Heart right ventricle (tissue), 16 donors: ENCODE measurements around the gene TVP23A. TPM values are rescaled to one million over a fixed set of nuclear protein-coding genes. Genes with fewer than 3 reads are reported as not detected.

Experiments
- ATAC-seq, 8 donors: fragments of 200-7000 bp; cut with Tn5 transposase; one replicate each; pipeline ENCODE4 v1.9.1; 2020; ENCODE audit warnings: mild to moderate bottlenecking in 8 of 8, moderate library complexity in 8 of 8, moderate number of reproducible peaks in 1 of 8
- DNase-seq, 2 donors: peaks; one replicate each; pipeline ENCODE4 v3.0.0-alpha.2; 2020
- H3K27ac ChIP-seq, 10 donors: fragments of 200-600 bp; sonication (generic) in 2 of 10; one replicate each; pipeline versions ENCODE4 v1.5.0 to v1.8.0; 2020 to 2022; ENCODE audit warnings: mild to moderate bottlenecking in 3 of 10
- H3K27me3 ChIP-seq, 7 donors: fragments of 200-600 bp; one replicate each; pipeline ENCODE4 v1.8.0; 2021 to 2022; ENCODE audit warnings: mild to moderate bottlenecking in 2 of 7
- H3K36me3 ChIP-seq, 9 donors: fragments of 200-600 bp; sonication (generic) in 1 of 9; one replicate each; pipeline versions ENCODE4 v1.5.0 to v1.8.0; 2020 to 2022; ENCODE audit warnings: mild to moderate bottlenecking in 2 of 9
- H3K4me1 ChIP-seq, 9 donors: fragments of 200-600 bp; sonication (generic) in 1 of 9; one replicate each; pipeline versions ENCODE4 v1.5.0 to v1.8.0; 2020 to 2022; ENCODE audit warnings: mild to moderate bottlenecking in 4 of 9
- H3K4me3 ChIP-seq, 10 donors: fragments of 200-600 bp; sonication (generic) in 2 of 10; one replicate each; pipeline versions ENCODE4 v1.5.0 to v1.8.0; 2020 to 2022; ENCODE audit warnings: mild to moderate bottlenecking in 7 of 10, moderate library complexity in 2 of 10
- H3K9me3 ChIP-seq, 11 donors: fragments of 200-600 bp in 10 of 11; sonication (generic) in 2 of 11; one replicate each; pipeline versions ENCODE4 v1.5.0 to v1.8.0; 2013 to 2022; ENCODE audit warnings: mild to moderate bottlenecking in 2 of 11, control low read depth in 1 of 11, moderate library complexity in 1 of 11
- CTCF ChIP-seq, 9 donors: fragments of 200-600 bp; sonication (generic) in 2 of 9; IDR thresholded peaks; one replicate each; pipeline versions ENCODE4 v1.5.0 to v1.8.0; 2021 to 2022; ENCODE audit warnings: antibody characterized with exemption in 9 of 9, mild to moderate bottlenecking in 5 of 9, moderate library complexity in 1 of 9
- whole genome bisulfite sequencing, 2 donors: extraction: QIAGEN DNeasy Blood & Tissue Kit; methylation state at CpG; one replicate each; pipeline ENCODE4 v1.1.7; 2013; ENCODE audit warnings: inconsistent platforms in 1 of 2; 5-methylcytosine and 5-hydroxymethylcytosine counted together
- intact Hi-C, 10 donors: fragments of 100-400 bp; cut with DNase I; formaldehyde crosslinking; loops; one replicate each; pipeline versions ENCODE4 v1.11.1 to v1.14.2; 2022
- polyA plus RNA-seq, 2 donors: library from polyadenylated mRNA; stranded (reverse); fragments of 200-250 nt; gene quantifications; one replicate each; pipeline ENCODE4 v1.2.3, GENCODE V29; 2013
- total RNA-seq, 10 donors: library from RNA; stranded (reverse); fragmentation: NEBNext Ultra II Directional in 3 of 10; extraction: Animal tissue kit (Norgen Biotek cat#: 25700) in 3 of 10; gene quantifications; one replicate each; pipeline versions ENCODE4 v1.2.1 to v1.2.4, GENCODE V29; 2021 to 2023
- donor health status: Arrhythmogenic right ventricular cardiomyopathy.
- donor health status: ischemic (EF 13 %, LVEDD 7.1; RV severe dilation, severe dysfunction).
- donor health status: healthy with polysubstance abuse.
- donor health status: DM: no; HTN: yes; CAD: no.
- donor health status: DM: no; HTN: no; CAD: no.
- donor health status: ischemic (EF 25% LVEDD 6.9; RV normal size, moderate dysfunction).
- donor health status: ischemic (EF 25% LVEDD 5.7; RV mildly dilated, moderate dysfunction).
- donor health status: healthy.
- donor health status: DM: yes; HTN: yes; CAD: no.
- donor health status: Ischemic cardiomyopathy.
- donor health status: ischemic (EF 35%, LVEDD 5.7; RV mildly dilated, moderate dysfunction).
- donor health status: nonischemic (EF 11% LVEDD 7.7; RV severe dilation, severe dysfunction).
- donor health status: DM: yes; HTN: yes; CAD: no.
- donor health status: PGD.
- donor health status: ischemic (EF 29% LVEDD 5.4; RV normal size, mild dysfunction).
- donor health status: nonischemic (EF 23%, LVEDD 6.1; RV moderate dilation, normal function).

Gene TVP23A
- total and polyA plus RNA-seq, 12 donors, result 0.04 to 0.44 (median 0.18) TPM; not detected in 5

GRCh38 chr16:10737068-10737625 is 81.4 kb downstream of the TVP23A start:
- Histone ChIP-seq H3K27ac (peak overlapping the region; percentile 63 to 90 (median 82)), H3K27me3 (no peaks in the 10 kb centered on the region), H3K36me3 (no peaks in the 10 kb centered on the region), H3K9me3 (peaks cover 0 to 11% (median 0%) of the 10 kb centered on the region in 11 donors), H3K4me1 (peaks cover 6 to 28% (median 22%) of the 10 kb centered on the region in 9 donors), H3K4me3 (peak overlapping the region in 4 of 10 donors; percentile 17 to 28 (median 20))
- peak in 1 of 2 donors; percentile 73 for DNase-seq
- peak; percentile 85 to 97 (median 94) for TF ChIP-seq CTCF (IDR thresholded peaks at IDR 0.05)
- 27 to 38% methylated on average over 12 of the region's 12 CpGs for WGBS, 2 donors
- intact Hi-C loops, result loop anchor here in 9 of 10 donors (1.0 to 10.0 kb wide), 16 partner anchors 122 to 482 kb away; partner anchors contain the start of gene EMP2 (in 2 of the 9)
- ATAC-seq, result peak; percentile 19 to 83 (median 70)

- 62 to 70% methylated on average over 7 of the region's 7 CpGs for WGBS, 2 donors
- intact Hi-C loops, result loop anchor here in 6 of 10 donors (2.0 to 10.0 kb wide), 5 partner anchors 117 to 477 kb away; partner anchors contain the start of gene EMP2 (in 1 of the 6)
- DNase-seq (no peak), ATAC-seq (peak in 2 of 8 donors; percentile 39 to 76)
- H3K27ac ChIP-seq, result no peak overlapping the region
- H3K27me3 ChIP-seq, result no peaks in the 10 kb centered on the region
- no peaks in the 10 kb centered on the region for H3K36me3 ChIP-seq
- H3K9me3 ChIP-seq, result peaks cover 0 to 11% (median 0%) of the 10 kb centered on the region in 11 donors
- peaks cover 0 to 7% (median 0%) of the 10 kb centered on the region in 9 donors for H3K4me1 ChIP-seq
- no peak for TF ChIP-seq CTCF (IDR thresholded peaks at IDR 0.05)
- H3K4me3 ChIP-seq, result no peak overlapping the region
Measured at GRCh38 chr16:10731790-10732189, 86.8 kb downstream of the TVP23A start.

- DNase-seq, result no peak
- no peak overlapping the region for H3K27ac ChIP-seq
Measured at GRCh38 chr16:10729104-10730048, 89.2 kb downstream of the TVP23A start.

More at GRCh38 chr16:10729104-10730048, 89.2 kb downstream of the TVP23A start:
- no peaks in the 10 kb centered on the region for H3K27me3 ChIP-seq
- H3K36me3 ChIP-seq, result no peaks in the 10 kb centered on the region
- H3K9me3 ChIP-seq, result peaks cover 0 to 11% (median 0%) of the 10 kb centered on the region in 11 donors
- peaks cover 0 to 5% (median 0%) of the 10 kb centered on the region in 9 donors for H3K4me1 ChIP-seq
- intact Hi-C loops, result loop anchor here in 5 of 10 donors (5.0 to 10.0 kb wide), 4 partner anchors 115 to 475 kb away; no protein-coding TSS in a partner anchor
- H3K4me3 ChIP-seq, result no peak overlapping the region
- TF ChIP-seq CTCF (IDR thresholded peaks at IDR 0.05), result no peak
- ATAC-seq, result peak in 4 of 8 donors; percentile 22 to 79 (median 60)
- 64 to 67% methylated on average over 19 of the region's 19 CpGs for WGBS, 2 donors
